DMS79 treated with DMSO at 0.1 percent for 48 hours (cell line): Measurements from ENCODE around the gene C9orf78.
A peak's percentile ranks its signal among the peaks of the same experiment; 100 is the strongest.

Experiments
- DNase-seq: peaks from one replicate; lab custom pipeline; 2025; lab: John Stamatoyannopoulos, UW

The C9orf78 gene

GRCh38 chr9:129867136-129868022, 32.3 kb upstream of the C9orf78 start:
- no peak for DNase-seq

DNA sequence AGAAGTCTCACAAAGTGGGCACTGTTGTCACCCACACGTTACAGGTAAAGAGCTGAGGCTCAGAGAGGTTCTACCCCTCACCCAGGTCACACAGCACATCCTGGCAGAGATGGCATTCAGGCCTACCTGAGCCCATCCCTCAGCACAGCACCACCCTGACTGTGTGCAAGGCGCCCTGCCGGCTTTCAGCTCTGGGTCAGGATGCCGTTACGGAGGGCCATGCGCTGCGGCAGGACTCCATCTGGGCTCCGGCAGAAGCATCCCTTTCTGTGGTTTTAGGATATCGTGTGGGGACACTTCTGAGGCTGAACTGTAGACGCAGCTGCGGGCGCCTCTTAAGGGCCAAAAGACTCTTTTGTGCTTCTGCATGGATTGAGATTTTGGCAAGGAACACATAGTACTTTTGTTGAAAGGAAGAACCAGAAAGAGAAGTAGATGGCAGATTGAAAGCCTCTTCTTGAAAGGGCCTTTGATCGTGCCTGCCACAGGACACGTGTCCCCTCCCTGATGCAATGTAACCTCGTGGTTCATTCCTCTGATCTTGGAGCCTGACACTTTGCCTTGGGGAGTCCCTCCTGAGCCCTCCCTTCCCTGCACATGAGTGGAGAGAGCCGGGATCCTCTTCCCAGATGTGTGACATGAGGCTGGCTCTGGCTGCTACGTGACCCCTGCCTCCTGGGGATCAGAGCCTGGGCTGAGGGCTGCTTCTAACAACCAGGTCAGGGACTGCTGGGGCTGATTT, 31.5 kb upstream of the C9orf78 start:
- no peak for DNase-seq

- no peak for DNase-seq
Observed at GRCh38 chr9:129865668-129866320, 30.7 kb upstream of the C9orf78 start.

- no peak for DNase-seq
Observed at GRCh38 chr9:129864991-129865647, 30.0 kb upstream of the C9orf78 start.

DNA sequence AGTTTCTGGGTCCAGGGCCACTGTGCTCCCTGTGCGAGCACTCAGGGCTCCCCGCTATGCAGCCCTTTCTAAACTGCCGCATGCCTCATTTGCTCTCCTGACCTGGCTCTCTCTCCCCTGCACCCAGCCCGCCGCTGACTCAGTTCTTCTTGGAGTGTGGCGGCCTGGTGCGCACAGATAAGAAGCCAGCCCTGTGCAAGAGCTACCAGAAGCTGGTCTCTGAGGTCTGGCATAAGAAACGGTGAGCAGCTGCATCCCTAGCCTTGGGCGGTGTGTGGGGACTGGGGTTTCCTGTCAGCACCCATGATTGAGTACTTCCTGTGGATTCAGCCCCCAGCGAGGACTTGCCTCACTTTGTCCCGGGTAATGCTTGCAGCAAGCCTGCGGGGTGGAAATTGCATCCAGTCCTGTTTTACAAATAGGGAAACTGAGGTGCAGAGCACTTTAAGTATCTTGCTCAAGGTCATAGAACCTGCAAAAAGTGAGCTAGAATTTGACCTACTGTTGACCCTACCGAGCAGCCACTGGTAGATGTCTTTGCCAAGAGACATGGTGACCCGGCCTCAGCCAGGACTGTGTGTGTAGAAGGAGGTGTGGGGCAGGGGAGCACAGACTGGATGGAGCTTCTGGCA, 28.1 kb upstream of the C9orf78 start:
- DNase-seq = no peak

- DNase-seq = no peak
Observed at GRCh38 chr9:129861447-129861827, 26.4 kb upstream of the C9orf78 start.

GRCh38 chr9:129860653-129861446, 25.8 kb upstream of the C9orf78 start:
- no peak for DNase-seq

- DNase-seq = no peak
Observed at GRCh38 chr9:129858167-129858962, 23.3 kb upstream of the C9orf78 start.

GRCh38 chr9:129857207-129857606, 22.1 kb upstream of the C9orf78 start:
- no peak for DNase-seq

GRCh38 chr9:129854588-129855110, 19.6 kb upstream of the C9orf78 start:
- no peak for DNase-seq

GRCh38 chr9:129853614-129854013, 18.5 kb upstream of the C9orf78 start:
- DNase-seq = peak; percentile 52

- DNase-seq = peak; percentile 24
Observed at GRCh38 chr9:129852579-129852978, 17.5 kb upstream of the C9orf78 start.

- DNase-seq = peak; percentile 36
Observed at GRCh38 chr9:129851821-129852220, 16.7 kb upstream of the C9orf78 start.

DNA sequence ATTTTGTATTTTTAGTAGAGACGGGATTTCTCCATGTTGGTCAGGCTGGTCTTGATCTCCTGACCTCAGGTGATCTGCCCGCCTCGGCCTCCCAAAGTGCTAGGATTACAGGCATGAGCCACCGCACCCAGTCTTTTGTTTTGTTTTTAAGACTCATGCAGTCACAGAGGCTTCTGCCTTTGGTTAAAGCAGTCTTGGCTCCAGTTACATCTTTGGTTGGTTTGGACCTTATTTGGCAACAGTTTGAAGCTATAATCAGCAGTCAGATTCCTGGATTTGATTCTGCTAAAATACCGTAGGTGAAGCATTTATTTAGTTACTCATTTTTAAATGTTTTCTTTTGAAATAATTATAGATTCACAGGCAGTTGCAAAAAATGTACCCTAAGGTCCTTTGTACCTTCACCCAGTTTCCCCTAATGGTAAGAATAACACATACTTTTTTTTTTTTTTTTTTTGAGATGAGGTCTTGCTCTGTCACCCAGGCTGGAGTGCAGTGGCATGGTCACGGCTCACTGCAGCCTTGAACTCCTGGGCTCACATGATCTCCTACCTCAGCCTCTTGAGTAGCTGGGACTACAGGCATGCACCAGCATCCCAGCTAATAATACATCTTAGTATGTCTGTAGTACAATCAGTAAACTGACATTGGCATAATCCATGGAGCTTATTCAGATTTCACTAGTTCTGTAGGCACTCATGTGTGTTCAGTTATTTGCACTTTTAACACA, 15.9 kb upstream of the C9orf78 start:
- peak; percentile 43 for DNase-seq

DNA sequence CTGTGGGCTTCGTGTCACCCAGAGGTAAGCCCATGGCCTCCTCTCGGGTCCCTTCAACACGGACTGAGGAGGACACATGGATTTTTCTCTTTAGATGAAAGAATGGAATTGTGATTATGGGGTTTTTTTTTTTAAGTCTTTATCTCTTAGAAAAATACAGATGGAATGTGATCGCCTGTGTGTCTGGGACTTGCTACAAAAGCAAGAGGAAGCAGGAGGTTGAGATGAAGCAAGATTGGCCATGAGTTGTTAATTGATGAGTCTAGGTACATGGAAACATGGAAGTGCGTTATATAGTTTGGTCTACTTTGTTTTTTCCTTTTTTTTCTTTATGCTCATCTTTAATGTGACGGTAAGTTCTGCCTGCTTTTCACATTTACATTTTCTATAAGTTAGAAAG, 14.8 kb upstream of the C9orf78 start:
- DNase-seq = no peak

GRCh38 chr9:129848712-129849441, 13.8 kb upstream of the C9orf78 start:
- DNase-seq = no peak

- DNase-seq = no peak
Observed at GRCh38 chr9:129845373-129845772, 10.3 kb upstream of the C9orf78 start.

DNA sequence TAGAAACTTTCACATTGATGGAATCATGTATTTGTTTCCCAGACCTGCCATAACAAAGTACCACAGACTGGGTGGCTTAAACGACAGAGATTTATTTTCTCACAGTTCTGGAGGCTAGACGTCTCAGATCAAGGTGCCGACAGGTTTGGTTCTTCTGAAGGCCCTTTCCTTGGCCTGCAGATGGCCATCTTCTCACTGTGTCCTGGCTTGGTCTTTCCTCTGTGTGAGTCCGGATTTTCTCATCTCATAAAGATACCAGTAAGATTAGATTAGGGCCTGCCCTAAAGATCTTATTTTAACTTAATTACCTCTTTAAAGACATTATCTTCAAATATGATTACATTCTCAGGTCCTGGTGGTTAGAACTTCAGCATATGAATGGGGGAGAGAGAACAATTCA, 6.0 kb upstream of the C9orf78 start:
- no peak for DNase-seq
